Endometrial microvascular endothelial cells (primary cell): Measurements from ENCODE around the gene IL18. TPM values are rescaled to one million over a fixed set of nuclear protein-coding genes. Genes with fewer than 3 reads are reported as not detected.
"Not testable (repeated sequence)": the region's sequence is repeated elsewhere in the genome, so short reads cannot be mapped to it uniquely, and the experiment has no call there.

Experiments used
- in situ Hi-C: cut with HindIII; loops from 2 replicates; pipeline ENCODE4 v1.10.0; 2017; ENCODE audit warnings: low sequenced_read_pairs, low pct_unique_long_range_greater_than_20kb; ENCODE audit errors: inconsistent ontology term
- total RNA-seq: library from RNA; depleted of rRNA; stranded (reverse); fragments of >200 nt; gene quantifications from one replicate; pipeline ENCODE4 v1.2.3, GENCODE V29; 2015; ENCODE audit errors: inconsistent ontology term

Gene IL18
- total RNA-seq, 1 donor from 2014 or later, result 0.09 TPM

GRCh38 chr11:112132737-112133136 is 31.2 kb downstream of the IL18 start:
- in situ Hi-C loops, result no loop called here

- in situ Hi-C loops, result no loop called here
Measured at GRCh38 chr11:112129656-112130055, 34.2 kb downstream of the IL18 start.

GRCh38 chr11:112128483-112129121 is 35.3 kb downstream of the IL18 start:
- in situ Hi-C loops, result no loop called here

- in situ Hi-C loops, result no loop called here
Measured at GRCh38 chr11:112127056-112127455, 36.8 kb downstream of the IL18 start.

GRCh38 chr11:112123129-112123528 is 40.8 kb downstream of the IL18 start:
- in situ Hi-C loops, result no loop called here

GRCh38 chr11:112121981-112122615 is 41.8 kb downstream of the IL18 start:
- in situ Hi-C loops, result no loop called here

GRCh38 chr11:112118176-112118575 is 45.7 kb downstream of the IL18 start:
- in situ Hi-C loops, result no loop called here

- in situ Hi-C loops, result no loop called here
Measured at GRCh38 chr11:112115386-112115785, 48.5 kb downstream of the IL18 start.

GRCh38 chr11:112114460-112114859 is 49.4 kb downstream of the IL18 start:
- in situ Hi-C loops, result no loop called here

- in situ Hi-C loops, result no loop called here
Measured at GRCh38 chr11:112113539-112114457, 50.1 kb downstream of the IL18 start.

GRCh38 chr11:112106070-112106469 is 57.8 kb downstream of the IL18 start:
- in situ Hi-C loops, result no loop called here

GRCh38 chr11:112103446-112103845 is 60.4 kb downstream of the IL18 start:
- in situ Hi-C loops, result no loop called here

GRCh38 chr11:112100462-112100861 is 63.4 kb downstream of the IL18 start:
- in situ Hi-C loops, result no loop called here

GRCh38 chr11:112097734-112098528 is 66.0 kb downstream of the IL18 start:
- in situ Hi-C loops, result no loop called here

- in situ Hi-C loops, result no loop called here
Measured at GRCh38 chr11:112096194-112096593, 67.7 kb downstream of the IL18 start.

GRCh38 chr11:112095302-112095701 is 68.6 kb downstream of the IL18 start:
- in situ Hi-C loops, result not testable (repeated sequence)
